Coronary artery (tissue), 2 donors: Measurements from ENCODE around the gene S1PR3.
A peak's percentile ranks its signal among the peaks of the same experiment; 100 is the strongest.

ENCODE experiments used
- DNase-seq: peaks from one replicate; pipeline ENCODE4 v3.0.0-alpha.2; 2017; ENCODE audit warnings: low spot score
- H3K27ac ChIP-seq, 2 donors: fragments of 200-600 bp; sonication (generic); one replicate each; pipeline ENCODE4 v1.5.1; 2016 to 2019
- H3K4me3 ChIP-seq: fragments of 200-600 bp; sonication (generic); 2 replicates; pipeline ENCODE4 v1.5.1; 2016; ENCODE audit warnings: mild to moderate bottlenecking, moderate library complexity
- CTCF ChIP-seq: fragments of 200-600 bp; sonication (generic); IDR thresholded peaks from one replicate; pipeline ENCODE4 v1.5.1; 2019; ENCODE audit warnings: antibody characterized with exemption

Gene S1PR3

GRCh38 chr9:89037346-89037745 lies 46.1 kb downstream of the S1PR3 start:
- no peak for TF ChIP-seq CTCF
- Histone ChIP-seq H3K4me3 (no peak overlapping the region), H3K27ac (no peak overlapping the region)
- DNase-seq = no peak

GRCh38 chr9:89037891-89038290 lies 46.6 kb downstream of the S1PR3 start:
- no peak for TF ChIP-seq CTCF
- DNase-seq = no peak
- H3K4me3 ChIP-seq = no peak overlapping the region
- H3K27ac ChIP-seq = peak overlapping the region in 1 of 2 donors; percentile 5

- Histone ChIP-seq H3K4me3 (no peak overlapping the region), H3K27ac (peak overlapping the region in 1 of 2 donors; percentile 31)
- DNase-seq = no peak
- no peak for TF ChIP-seq CTCF
Observed at GRCh38 chr9:89038382-89039103, 47.3 kb downstream of the S1PR3 start.

- no peak for TF ChIP-seq CTCF
Observed at GRCh38 chr9:89039104-89039465, 47.8 kb downstream of the S1PR3 start.

GRCh38 chr9:89039664-89040063 lies 48.4 kb downstream of the S1PR3 start:
- Histone ChIP-seq H3K27ac (no peak overlapping the region), H3K4me3 (no peak overlapping the region)
- TF ChIP-seq CTCF = no peak
- no peak for DNase-seq

More at GRCh38 chr9:89039104-89039465, 47.8 kb downstream of the S1PR3 start:
- Histone ChIP-seq H3K4me3 (no peak overlapping the region), H3K27ac (peak overlapping the region in 1 of 2 donors; percentile 31)
- DNase-seq = no peak

GRCh38 chr9:89042984-89043383 lies 51.7 kb downstream of the S1PR3 start:
- no peak for DNase-seq
- TF ChIP-seq CTCF = no peak
- no peak overlapping the region for H3K27ac ChIP-seq
- no peak overlapping the region for H3K4me3 ChIP-seq

- no peak for DNase-seq
- H3K27ac ChIP-seq = no peak overlapping the region
- no peak overlapping the region for H3K4me3 ChIP-seq
- no peak for TF ChIP-seq CTCF
Observed at GRCh38 chr9:89044104-89044503, 52.8 kb downstream of the S1PR3 start.
